CD14-positive monocyte (primary cell): ENCODE measurements around the gene CITED1. TPM values are rescaled to one million over a fixed set of nuclear protein-coding genes. Genes with fewer than 3 reads are reported as not detected.

Experiments used
- DNase-seq, 3 donors: peaks; one replicate each; pipeline ENCODE4 v3.0.0-alpha.2; 2011 to 2022
- H2AFZ ChIP-seq: 2 replicates; pipeline ENCODE4 v1.6.0; 2012; ENCODE audit warnings: mild to moderate bottlenecking, low read depth, low read length, inconsistent platforms; ENCODE audit not compliant: insufficient read depth, poor library complexity, severe bottlenecking
- H3K27ac ChIP-seq, 2 donors: 1 replicate in 1 of 2; 2 replicates in 1 of 2; pipeline ENCODE4 v1.5.1; 2012 to 2013; ENCODE audit warnings: low read length in 2 of 2, control low read depth in 1 of 2, inconsistent platforms in 1 of 2, low read depth in 1 of 2, mild to moderate bottlenecking in 1 of 2
- H3K27me3 ChIP-seq, 2 donors: one replicate each; pipeline versions ENCODE4 v1.6.0 to v1.6.1; 2011 to 2013; ENCODE audit warnings: low read length in 2 of 2; ENCODE audit not compliant: control insufficient read depth in 2 of 2, insufficient read depth in 2 of 2
- H3K36me3 ChIP-seq, 2 donors: replicated peaks in 1 of 2; 1 replicate in 1 of 2; 2 replicates in 1 of 2; pipeline versions ENCODE4 v1.5.1 to v1.6.1; 2012 to 2013; ENCODE audit warnings: low read length in 2 of 2, control low read depth in 1 of 2, inconsistent platforms in 1 of 2, mild to moderate bottlenecking in 1 of 2; ENCODE audit not compliant: insufficient read depth in 2 of 2, control insufficient read depth in 1 of 2
- H3K4me1 ChIP-seq, 2 donors: 1 replicate in 1 of 2; 2 replicates in 1 of 2; pipeline versions ENCODE4 v1.5.1 to v1.6.1; 2012 to 2013; ENCODE audit warnings: low read length in 2 of 2, control low read depth in 1 of 2, inconsistent platforms in 1 of 2, mild to moderate bottlenecking in 1 of 2, moderate library complexity in 1 of 2; ENCODE audit not compliant: insufficient read depth in 2 of 2, control insufficient read depth in 1 of 2
- H3K4me2 ChIP-seq: replicated peaks from 2 replicates; pipeline ENCODE3; 2012; ENCODE audit warnings: low read length, moderate library complexity, mild to moderate bottlenecking; ENCODE audit not compliant: poor library complexity, severe bottlenecking; ENCODE audit errors: extremely low read depth
- H3K4me3 ChIP-seq, 3 experiments: fragments of 200-600 bp in 1 of 3; sonication (generic) in 1 of 3; replicated peaks in 1 of 3; 1 replicate in 2 of 3; 2 replicates in 1 of 3; pipeline ENCODE4 v1.5.1; 2011 to 2013; ENCODE audit warnings: low read length in 3 of 3, mild to moderate bottlenecking in 3 of 3, control low read depth in 2 of 3, low read depth in 2 of 3, inconsistent platforms in 1 of 3, moderate library complexity in 1 of 3
- H3K79me2 ChIP-seq: 2 replicates; pipeline ENCODE4 v1.6.0; 2012; ENCODE audit warnings: mild to moderate bottlenecking, control low read depth, inconsistent platforms, low read length, moderate library complexity; ENCODE audit not compliant: insufficient read depth
- H3K9ac ChIP-seq: 2 replicates; pipeline ENCODE4 v1.6.0; 2017; ENCODE audit warnings: low read length, mild to moderate bottlenecking; ENCODE audit not compliant: insufficient read depth, poor library complexity, severe bottlenecking
- H3K9me3 ChIP-seq, 2 donors: replicated peaks in 1 of 2; 1 replicate in 1 of 2; 2 replicates in 1 of 2; pipeline versions ENCODE4 v1.5.1 to v1.6.1; 2012 to 2013; ENCODE audit warnings: low read length in 2 of 2, control low read depth in 1 of 2; ENCODE audit not compliant: control insufficient read depth in 1 of 2, insufficient read depth in 1 of 2
- H4K20me1 ChIP-seq: 2 replicates; pipeline ENCODE4 v1.6.0; 2012; ENCODE audit warnings: mild to moderate bottlenecking, low read length, control low read depth, moderate library complexity; ENCODE audit not compliant: insufficient read depth
- H3K27ac Mint-ChIP-seq, 7 donors: one replicate each; pipeline ENCODE4 v1.8.0; 2020; ENCODE audit warnings: mild to moderate bottlenecking in 7 of 7, mixed read lengths in 7 of 7, moderate library complexity in 6 of 7, inconsistent platforms in 2 of 7
- H3K27me3 Mint-ChIP-seq, 3 donors: one replicate each; pipeline ENCODE4 v1.8.0; 2021 to 2022; ENCODE audit warnings: low read depth in 3 of 3, mild to moderate bottlenecking in 3 of 3, mixed read lengths in 3 of 3, moderate library complexity in 3 of 3, inconsistent platforms in 1 of 3
- H3K36me3 Mint-ChIP-seq, 2 donors: one replicate each; pipeline ENCODE4 v1.8.0; 2020; ENCODE audit warnings: mixed read lengths in 2 of 2, inconsistent platforms in 1 of 2, mild to moderate bottlenecking in 1 of 2
- H3K4me1 Mint-ChIP-seq: one replicate; pipeline ENCODE4 v1.8.0; 2020; ENCODE audit warnings: mild to moderate bottlenecking, mixed read lengths
- H3K4me3 Mint-ChIP-seq, 2 donors: one replicate each; pipeline ENCODE4 v1.8.0; 2020; ENCODE audit warnings: mild to moderate bottlenecking in 2 of 2, mixed read lengths in 2 of 2, moderate library complexity in 1 of 2
- H3K9me3 Mint-ChIP-seq, 7 donors: one replicate each; pipeline ENCODE4 v1.8.0; 2020 to 2022; ENCODE audit warnings: mixed read lengths in 7 of 7, mild to moderate bottlenecking in 6 of 7, moderate library complexity in 6 of 7, inconsistent platforms in 2 of 7
- CTCF ChIP-seq: fragments of 200-600 bp; IDR thresholded peaks from one replicate; pipeline ENCODE4 v1.8.0; 2022; ENCODE audit warnings: antibody characterized with exemption, mild to moderate bottlenecking
- WGBS: methylation state at CpG from one replicate; pipeline ENCODE4 v1.1.5; 2013; ENCODE audit warnings: missing lambda C conversion rate; ENCODE audit not compliant: insufficient coverage; 5-methylcytosine and 5-hydroxymethylcytosine counted together
- intact Hi-C, 2 donors: fragments of 100-400 bp; cut with micrococcal nuclease; formaldehyde crosslinking; loops; one replicate each; pipeline versions ENCODE4 v1.15.0 to v1.15.1; 2023
- polyA plus RNA-seq, 3 donors: library from polyadenylated mRNA; depleted of rRNA in 1 of 3; unstranded in 2 of 3; stranded (reverse) in 1 of 3; fragments of 300-500 nt in 2 of 3; fragments of >200 nt in 1 of 3; fragmentation: Illumina TruSeq in 2 of 3; gene quantifications; 1 replicate in 2 of 3; 2 replicates in 1 of 3; pipeline ENCODE4 v1.2.3, GENCODE V29; 2012 to 2021

Gene CITED1
- polyA plus RNA-seq, 3 donors = 0.36 TPM; not detected in 2

GRCh38 chrX:72307646-72308051 is 1.9 kb upstream of the CITED1 start:
- TF ChIP-seq CTCF = no peak
- H3K27ac ChIP-seq = no peak overlapping the region
- Mint-ChIP-seq H3K4me1 (peaks cover 46% of the 10 kb centered on the region), H3K27me3 (peaks cover 59 to 81% (median 74%) of the 10 kb centered on the region in 3 donors), H3K27ac (peak overlapping the region in 1 of 7 donors; percentile 31), H3K9me3 (peaks cover 0 to 13% (median 10%) of the 10 kb centered on the region in 7 donors), H3K4me3 (peak overlapping the region; percentile 85 to 92), H3K36me3 (peaks cover 6% of the 10 kb centered on the region in 2 donors)
- peak overlapping the region in 2 of 3 experiments; percentile 43 to 65 for H3K4me3 ChIP-seq
- peak overlapping the region; percentile 56 for H3K4me2 ChIP-seq
- no peak overlapping the region for H3K9ac ChIP-seq
- H3K79me2 ChIP-seq = no peaks in the 10 kb centered on the region
- peaks cover 38 to 42% of the 10 kb centered on the region in 2 donors for H3K4me1 ChIP-seq
- peaks cover 62 to 79% of the 10 kb centered on the region in 2 donors for H3K27me3 ChIP-seq
- H4K20me1 ChIP-seq = no peaks in the 10 kb centered on the region
- 3% methylated on average over 6 of the region's 17 CpGs for WGBS
- peaks cover 0 to 37% of the 10 kb centered on the region in 2 donors for H3K9me3 ChIP-seq
- DNase-seq = no peak
- intact Hi-C loops = no loop called here
- peak overlapping the region; percentile 62 for H2AFZ ChIP-seq
- H3K36me3 ChIP-seq = no peaks in the 10 kb centered on the region

DNA sequence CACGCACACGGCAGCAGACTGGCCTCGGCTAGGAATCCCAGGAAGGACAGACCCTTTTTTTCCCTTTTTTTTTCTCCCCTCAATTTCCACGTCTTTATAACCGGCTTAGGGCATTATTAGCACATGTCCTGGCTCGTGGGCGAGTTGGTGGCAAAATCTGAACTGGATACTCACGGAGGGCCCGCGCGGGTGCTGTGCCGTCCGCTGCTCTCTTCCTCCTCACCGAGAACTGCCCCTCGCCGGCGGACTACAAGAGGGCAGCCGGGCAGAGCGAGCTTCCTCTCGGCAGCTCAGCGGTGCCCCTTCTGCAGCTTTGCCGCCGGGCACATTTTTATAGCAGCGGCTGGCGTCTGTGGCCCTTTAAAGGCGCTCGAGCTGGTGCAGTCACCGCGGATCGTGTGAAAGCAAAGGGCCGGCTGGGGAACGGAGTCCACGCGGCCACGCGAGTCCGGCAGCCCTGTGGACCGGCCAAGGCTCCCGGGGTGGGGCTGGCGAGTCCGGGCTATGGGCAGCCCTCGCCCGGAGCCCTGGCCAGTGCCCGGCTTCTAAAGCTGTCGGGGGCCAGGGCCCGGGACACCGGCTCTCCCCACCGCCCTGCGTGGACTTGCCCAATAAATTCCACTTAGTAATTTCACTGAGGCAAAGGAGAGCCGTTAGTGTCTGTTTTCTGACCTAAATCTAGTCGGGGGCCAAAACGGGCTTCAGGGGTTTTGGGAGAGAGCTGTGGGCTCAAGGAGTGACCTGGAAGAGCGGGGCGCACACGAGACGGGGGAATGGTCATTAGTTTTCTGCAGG is 1.3 kb upstream of the CITED1 start:
- Mint-ChIP-seq H3K9me3 (peaks cover 0 to 13% (median 10%) of the 10 kb centered on the region in 7 donors), H3K27ac (peak overlapping the region in 2 of 7 donors; percentile 31 to 46), H3K4me1 (peaks cover 46% of the 10 kb centered on the region), H3K36me3 (peaks cover 6 to 10% of the 10 kb centered on the region in 2 donors), H3K4me3 (peak overlapping the region; percentile 85 to 92), H3K27me3 (peaks cover 65 to 83% (median 80%) of the 10 kb centered on the region in 3 donors)
- Histone ChIP-seq H2AFZ (peak overlapping the region; percentile 62), H3K79me2 (no peaks in the 10 kb centered on the region), H3K27ac (no peak overlapping the region), H3K4me1 (peaks cover 38 to 42% of the 10 kb centered on the region in 2 donors), H3K4me2 (peak overlapping the region; percentile 56), H3K27me3 (peaks cover 67 to 85% of the 10 kb centered on the region in 2 donors), H3K4me3 (peak overlapping the region; percentile 42 to 65 (median 43)), H3K9me3 (peaks cover 0 to 38% of the 10 kb centered on the region in 2 donors), H4K20me1 (no peaks in the 10 kb centered on the region), H3K9ac (no peak overlapping the region), H3K36me3 (no peaks in the 10 kb centered on the region)
- TF ChIP-seq CTCF = no peak
- DNase-seq = peak; percentile 51 to 62 (median 54)
- intact Hi-C loops = no loop called here
- WGBS = 0% methylated on average over 33 of the region's 56 CpGs
